T follicular helper cell (primary cell): Measurements from ENCODE around the gene CCDC40.

ENCODE experiments used
- DNase-seq: peaks from one replicate; pipeline ENCODE4 v3.0.0-alpha.2; 2020; ENCODE audit warnings: low read depth

CCDC40 gene

DNA sequence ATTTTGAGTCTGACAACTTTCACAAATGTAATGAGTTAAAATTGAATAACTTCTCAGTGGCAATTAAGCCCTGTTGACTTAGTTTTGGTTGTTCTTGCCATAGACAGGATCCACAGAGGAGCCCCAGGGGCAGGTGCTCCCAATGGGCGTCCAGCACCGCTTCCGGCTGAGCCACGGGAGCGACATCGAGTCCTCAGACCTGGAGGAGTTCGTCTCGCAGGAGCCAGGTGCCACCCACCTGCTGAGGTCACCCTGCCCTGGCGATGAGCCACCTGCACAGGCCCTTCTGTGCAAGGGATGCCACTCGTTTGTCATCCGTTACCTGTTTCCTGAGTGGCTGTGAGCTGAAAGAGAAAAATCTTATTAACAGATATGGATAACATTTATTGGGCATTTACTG is 10.7 kb downstream of the CCDC40 start:
- DNase-seq: no peak

DNA sequence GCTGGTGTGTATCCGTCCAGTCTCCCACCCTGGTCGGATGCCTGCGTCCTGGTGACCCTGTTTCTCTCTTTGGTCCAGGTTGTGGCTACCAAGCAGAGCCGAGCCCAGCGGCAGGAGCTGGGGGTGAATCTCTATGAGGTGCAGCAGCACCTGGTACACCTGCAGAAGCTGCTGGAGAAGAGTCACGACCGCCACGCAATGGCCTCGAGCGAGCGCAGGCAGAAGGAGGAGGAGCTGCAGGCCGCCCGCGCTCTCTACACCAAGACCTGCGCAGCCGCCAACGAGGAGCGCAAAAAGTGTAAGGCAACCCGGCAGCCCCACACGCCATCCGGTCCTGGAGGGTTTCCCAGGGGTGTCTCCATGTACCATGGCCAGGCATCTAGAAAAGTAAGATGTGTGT is 13.5 kb downstream of the CCDC40 start:
- DNase-seq: no peak

DNA sequence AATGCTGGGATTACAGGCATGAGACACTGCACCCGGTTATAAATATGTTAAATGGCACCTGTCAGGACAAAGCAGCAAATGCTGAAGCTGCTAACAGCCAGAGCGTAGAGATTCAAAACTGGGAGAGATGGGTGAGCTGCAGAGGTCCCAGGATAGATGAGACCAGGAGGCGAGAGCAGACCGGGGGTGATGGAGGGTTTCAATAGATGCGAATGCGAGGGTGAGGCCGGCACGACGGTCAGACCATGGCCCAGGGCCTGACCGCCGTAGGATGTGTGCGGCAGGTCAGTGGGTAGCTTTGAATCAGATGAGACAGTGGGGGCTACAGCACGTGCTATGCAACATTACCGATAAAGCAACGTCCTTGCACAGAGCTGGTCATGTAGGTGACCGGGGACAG is 14.3 kb downstream of the CCDC40 start:
- DNase-seq: no peak

DNA sequence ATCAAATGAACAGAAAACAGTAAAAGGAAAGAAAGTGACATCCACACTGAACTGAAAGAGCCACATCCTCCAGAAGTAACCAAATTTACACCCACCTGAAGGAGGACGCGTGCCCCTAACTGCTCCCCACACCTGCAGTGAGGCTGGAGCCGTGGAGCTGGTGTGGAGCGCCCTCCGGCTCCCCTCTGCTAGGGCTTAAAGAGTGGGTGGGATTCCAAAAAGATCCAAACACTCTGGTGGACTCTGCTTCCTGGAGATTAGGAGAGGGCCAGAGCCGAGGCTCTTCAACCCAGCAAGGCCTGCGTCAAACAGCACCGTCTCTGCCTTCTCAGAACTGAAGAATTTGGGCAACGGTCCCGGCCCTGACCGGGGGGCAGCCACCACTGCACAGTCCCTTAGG is 15.2 kb downstream of the CCDC40 start:
- DNase-seq: no peak

DNA sequence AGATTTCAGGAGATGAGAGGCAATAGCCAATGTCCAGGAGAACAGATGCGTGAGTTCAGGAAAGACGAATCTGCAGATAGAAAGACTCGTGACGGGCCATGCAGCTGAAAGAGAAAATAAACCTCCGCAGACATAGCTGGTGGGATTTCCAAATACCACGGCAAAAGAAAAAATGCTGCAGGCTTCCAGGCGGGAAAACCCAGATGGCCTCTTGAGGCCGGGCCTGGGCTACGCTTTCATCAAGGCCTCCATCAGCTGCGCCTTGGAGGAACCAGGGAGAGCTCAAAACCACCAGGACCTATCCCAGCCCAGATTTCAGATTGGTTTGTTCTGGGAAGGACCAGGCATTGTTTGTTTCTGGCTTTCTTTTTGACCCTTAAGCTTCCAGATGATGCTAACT is 16.7 kb downstream of the CCDC40 start:
- DNase-seq: no peak

DNA sequence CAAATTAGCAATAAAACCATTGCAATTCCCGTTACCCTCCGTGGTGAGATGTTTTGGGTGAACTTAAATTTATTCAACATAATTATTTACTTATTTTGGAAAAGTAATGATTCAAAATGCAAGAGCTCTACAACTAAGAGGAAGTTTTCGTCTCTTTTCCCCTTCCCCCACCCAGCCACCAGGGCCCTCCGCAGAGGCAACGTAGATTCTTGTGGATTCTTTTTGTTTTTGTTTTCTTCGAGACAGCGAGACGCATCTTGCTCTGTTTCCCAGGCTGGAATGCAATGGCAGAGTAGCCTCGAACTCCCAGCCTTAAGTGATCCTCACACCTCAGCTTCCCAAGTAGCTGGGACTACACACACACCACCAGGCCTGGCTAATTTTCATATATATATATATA is 19.2 kb downstream of the CCDC40 start:
- no peak for DNase-seq

DNA sequence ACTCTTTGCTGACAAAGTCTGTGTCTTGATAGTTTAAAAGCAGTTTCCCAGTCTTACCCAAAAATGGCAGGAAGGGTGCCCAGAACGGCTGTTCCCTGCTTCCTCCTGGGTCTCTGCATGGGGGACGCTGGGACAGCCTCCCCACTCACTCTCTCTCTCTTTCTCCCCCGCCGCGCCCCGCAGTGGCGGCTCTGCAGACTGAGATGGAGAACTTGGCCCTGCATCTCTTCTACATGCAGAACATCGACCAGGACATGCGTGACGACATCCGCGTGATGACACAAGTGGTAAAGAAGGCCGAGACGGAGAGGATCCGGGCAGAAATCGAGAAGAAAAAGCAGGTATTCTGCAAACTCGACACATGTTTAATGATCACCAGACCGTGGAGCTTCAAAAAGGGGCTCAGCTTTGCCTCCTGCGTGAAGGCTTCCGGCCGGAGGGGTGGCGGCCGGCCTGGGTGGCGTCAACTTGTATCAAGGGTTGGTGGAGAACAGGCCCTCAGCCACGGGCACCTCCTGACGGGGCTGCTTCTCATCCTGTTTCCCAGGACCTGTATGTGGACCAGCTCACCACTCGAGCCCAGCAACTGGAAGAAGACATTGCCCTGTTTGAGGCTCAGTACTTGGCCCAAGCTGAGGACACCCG is 22.0 kb downstream of the CCDC40 start:
- DNase-seq: no peak

DNA sequence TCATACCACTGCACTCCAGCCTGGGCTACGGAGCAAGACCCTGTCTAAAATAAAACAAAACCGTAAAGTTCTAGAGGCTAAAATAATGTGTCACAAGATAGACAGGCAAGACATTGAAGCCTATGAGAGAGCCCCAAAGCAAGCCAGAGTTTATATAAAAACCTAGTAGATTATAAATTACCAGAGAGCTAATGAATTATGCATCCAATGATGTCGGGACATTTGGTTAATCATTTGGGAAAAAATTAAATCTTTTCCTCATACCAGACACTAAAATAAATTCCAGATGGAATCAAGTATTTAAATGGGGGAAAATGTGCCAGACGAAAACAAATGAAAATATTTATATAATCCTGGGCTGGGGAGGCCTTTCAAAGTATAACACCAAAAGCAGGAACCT is 24.2 kb downstream of the CCDC40 start:
- DNase-seq: no peak

DNA sequence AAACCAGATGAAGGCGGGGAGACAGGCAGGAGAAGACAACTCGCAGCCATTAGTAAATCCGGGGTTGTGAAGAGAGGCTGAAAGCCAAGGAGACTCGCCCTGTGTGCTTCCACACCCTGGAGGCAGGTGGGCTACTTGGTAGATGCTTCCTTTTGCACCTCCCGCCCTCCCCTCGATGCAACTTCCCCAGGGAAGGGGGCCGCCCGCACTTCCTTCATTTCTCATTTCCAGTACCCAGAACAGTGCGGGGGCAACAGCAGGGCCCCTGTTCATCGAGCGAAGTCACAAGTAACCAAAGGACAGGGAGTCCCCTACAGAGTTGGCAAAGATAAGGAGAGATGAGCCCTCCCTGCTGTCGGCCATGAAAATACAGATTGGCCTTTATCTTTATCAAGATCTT is 25.0 kb downstream of the CCDC40 start:
- no peak for DNase-seq

DNA sequence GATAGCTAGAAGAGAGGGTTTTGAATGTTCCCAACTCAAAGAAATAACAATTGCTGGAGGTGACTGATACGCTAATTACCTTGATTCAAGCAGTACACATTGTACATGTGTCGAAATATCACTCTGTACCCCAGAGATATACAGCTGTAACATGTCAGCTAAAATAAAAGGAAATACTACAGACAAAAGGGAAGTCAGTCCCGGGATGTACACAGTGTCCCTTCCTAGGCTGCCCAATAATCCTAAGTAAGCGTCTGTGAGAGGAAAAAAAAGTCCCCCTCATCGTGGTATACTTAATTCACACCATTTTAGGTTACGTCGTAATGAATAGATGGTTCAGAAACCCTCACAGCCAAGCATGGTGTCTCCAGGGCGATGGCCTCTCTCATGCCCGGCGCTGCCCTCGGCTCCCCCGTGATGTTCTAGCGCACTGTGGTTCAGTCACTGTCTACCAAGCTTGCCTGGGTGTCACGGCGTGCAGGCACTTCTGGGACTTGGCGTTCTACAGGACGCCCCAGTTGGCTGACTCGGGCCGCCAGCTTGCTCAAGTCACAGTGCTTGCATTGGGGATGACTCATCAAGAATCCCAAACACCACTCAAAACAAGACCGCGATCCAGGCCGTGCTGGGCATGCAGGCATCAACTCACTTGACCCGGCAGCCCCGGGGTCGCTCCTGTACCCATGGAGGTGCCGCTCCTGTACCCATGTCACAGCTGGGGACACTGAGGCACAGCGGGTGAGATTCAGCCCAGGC is 27.6 kb downstream of the CCDC40 start:
- no peak for DNase-seq

DNA sequence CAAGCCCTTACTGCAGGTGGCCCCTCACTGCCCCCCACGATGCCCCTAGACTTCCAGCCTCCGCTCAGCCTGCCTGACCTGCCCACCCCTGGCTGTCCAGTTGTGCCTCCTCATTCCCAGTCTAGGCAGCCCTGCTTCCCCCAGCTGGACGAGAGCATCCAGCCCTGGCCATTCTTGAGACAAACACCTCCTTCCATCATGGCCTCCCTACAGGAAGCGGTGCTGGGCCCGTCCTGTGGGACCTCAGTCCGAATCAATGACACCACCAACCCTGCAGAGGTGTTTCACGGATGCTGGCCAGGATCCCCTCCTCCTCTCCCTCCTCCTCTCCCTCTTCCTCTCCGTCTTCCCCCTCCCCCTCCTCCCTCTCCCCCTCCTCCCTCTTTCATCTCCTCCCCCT is 28.3 kb downstream of the CCDC40 start:
- DNase-seq: no peak

DNA sequence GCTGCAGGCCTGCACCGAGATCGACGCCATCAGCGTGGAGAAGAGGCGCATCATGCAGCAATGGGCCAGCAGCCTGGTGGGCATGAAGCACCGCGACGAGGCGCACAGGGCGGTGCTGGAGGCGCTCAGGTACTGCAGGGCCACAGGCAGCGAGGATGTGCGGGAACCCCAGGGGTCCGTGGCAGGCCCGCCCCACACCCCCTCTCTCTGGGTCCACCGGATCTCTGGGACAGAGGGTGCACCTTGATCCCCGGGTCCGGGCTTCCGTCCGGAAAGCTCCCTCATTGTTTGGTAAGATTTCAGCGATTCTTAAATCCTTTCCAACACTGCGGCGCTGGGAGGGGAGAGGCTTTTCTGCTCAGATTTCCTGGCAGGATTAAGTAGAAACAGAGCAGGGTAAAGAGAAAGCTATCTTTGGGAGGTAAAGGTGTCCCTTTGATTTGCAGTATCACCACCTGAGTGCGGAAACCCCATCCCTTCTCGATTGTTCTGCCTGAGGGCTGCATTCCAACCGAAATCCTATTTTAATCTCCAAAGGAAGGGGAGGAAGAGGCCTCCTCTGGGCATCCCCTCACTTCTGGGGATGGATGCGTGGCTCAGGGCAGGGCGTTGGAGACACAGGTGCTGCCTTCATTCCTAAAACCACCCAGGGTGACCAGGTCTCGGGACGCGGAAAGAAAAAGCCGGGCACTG is 29.2 kb downstream of the CCDC40 start:
- no peak for DNase-seq

DNA sequence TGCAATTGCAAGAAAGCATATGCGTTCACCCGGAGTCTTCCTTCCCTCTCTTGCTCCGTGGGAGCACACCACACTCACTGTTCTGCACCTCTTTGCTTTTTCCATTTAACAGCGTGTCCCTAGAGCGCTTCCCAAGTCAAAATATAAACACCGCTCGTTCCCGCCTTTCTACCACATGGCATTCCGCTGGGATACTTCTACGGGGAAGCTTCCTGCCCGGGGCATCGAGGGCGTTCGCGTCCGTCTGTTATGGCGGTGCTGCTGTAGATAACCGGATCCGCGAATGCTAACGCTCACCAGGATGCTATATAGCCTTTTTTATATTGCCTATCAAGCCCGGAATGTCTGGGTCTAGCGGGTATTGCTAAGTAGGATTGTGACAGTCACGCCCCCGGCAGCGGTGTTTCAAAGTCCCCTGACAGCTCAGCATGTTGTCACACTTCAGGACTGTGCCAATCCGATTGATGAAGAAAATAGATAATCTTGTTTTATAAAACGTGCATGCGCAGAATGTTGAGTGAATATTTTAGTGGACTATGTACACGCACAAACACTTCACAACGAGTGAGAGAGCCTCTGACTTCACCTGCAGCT is 31.0 kb downstream of the CCDC40 start:
- no peak for DNase-seq

DNA sequence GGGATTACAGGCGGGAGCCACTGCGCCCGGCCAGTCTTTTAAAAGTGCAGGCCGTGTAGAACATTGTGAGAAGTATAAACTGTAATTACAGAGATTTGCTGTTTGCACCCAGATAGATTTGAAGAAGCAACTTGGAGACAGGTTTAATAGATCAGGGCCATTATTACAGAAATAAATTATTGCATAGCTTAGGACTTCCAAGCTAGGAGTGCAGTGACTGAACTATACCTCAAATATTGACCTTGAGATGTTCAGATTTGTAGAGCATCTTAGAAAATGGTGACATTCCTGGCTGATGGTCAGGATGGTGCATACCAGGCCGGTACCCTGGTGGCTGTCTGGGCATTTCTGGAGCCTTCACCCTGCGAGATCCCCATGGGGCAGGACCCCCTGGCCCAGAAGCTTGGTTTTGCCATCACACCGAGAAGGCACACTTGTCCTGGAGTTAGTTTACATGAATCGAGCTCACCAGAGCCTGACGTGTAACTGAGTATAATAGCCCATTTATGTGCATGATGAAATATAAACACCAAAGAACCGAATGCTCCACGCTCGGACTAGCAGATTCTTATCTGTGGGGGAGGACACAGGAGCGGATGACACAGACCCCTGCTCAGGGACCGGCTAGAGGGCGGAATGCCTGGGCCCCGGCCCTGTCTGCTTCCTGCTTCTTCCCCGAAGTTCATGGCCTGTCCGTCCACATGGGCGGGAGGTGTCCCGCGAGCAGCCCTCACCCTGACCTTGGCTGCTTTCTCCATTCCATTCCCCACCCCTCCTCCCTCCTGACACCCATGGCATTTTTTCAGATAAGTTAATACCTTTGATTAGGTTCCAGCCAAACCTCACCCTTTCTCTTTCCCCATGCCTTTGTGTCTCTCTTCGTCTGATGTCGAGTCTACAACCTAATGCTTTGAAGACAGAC is 32.1 kb downstream of the CCDC40 start:
- DNase-seq: no peak

DNA sequence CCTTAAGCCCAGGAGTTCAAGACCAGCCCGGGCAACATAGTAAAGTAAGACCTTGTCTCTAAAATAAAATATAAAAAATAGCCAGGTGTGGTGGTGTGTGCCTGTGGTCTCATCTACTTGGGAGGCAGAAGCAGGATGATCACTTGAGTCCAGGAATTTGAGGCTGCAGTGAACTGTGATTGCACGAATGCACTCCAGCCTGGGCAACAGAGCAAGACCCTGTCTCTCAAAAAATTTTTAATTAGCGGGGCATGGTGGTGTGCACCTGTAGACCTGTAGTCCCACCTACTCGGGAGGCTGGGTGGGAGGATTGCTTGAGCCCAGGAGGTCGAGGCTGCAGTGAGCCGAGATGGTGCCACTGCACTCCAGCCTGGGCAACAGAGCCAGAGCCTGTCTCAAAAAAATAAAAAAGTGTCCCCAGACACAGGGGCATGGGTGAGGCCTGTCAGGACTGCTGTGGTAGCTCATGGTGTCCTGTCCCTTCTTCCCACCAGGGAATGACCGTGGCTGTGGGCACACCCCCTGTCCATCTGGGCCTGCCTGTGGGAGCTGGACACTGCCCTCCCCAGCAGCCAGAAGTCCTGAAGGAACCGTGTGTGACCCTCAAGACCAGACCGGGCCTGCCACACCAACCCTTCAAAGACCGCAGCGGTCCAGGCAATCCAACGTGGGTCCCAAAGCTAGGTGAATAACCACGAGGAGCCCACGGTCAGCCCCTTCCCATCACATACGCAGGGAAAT is 34.1 kb downstream of the CCDC40 start:
- no peak for DNase-seq

DNA sequence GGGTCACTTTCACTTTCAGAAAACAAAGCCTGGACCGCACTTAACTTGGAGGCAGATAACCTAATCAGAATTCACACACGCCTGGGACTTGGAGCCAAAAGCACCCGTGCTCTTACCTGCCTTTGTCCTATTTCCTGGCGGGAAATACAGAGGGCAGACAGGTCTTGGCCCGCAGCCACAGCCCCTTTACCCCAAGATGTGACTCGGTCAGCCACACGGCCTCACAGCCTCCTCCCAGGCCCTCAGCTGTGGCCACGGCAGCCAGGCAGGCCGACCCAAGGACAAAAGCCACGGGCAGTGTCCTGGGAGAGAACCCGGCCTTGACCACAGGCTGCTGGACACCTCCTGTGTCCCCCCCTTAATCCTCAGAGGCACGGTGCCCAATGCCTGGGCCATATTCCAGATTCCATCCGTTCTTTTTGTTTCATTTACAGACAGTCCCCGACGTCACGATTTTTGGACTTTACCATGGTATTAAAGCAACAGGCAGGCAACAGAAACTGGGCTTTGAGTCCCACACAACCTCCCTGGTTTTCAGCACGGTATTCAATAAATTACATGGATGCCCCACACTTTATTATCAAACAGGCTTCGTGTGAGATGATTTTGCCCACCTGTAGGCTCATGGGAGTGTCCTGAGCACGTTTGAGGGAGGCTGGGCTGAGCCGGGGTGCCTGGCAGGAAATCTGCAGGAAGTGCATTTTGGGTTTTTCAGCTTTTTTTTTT is 34.8 kb downstream of the CCDC40 start:
- no peak for DNase-seq

DNA sequence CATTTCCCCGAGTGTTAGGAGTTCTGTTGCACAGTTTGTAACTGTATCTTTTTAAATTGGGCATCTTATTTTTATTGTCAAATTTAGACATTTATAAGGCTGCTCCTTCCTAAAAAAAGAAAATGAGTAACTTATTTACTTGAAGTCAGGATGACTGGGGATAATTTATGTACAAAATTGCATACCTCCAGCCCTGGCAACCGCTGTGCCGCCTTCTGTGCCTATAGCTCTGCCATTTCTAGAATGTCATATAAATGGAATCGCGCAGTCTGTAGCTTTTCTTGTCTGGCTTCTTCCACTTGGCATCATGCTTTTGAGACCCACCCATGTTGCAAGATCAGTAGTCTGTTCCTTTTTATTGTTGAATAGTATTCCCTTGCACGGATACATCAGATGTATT is 36.0 kb downstream of the CCDC40 start:
- DNase-seq: no peak

DNA sequence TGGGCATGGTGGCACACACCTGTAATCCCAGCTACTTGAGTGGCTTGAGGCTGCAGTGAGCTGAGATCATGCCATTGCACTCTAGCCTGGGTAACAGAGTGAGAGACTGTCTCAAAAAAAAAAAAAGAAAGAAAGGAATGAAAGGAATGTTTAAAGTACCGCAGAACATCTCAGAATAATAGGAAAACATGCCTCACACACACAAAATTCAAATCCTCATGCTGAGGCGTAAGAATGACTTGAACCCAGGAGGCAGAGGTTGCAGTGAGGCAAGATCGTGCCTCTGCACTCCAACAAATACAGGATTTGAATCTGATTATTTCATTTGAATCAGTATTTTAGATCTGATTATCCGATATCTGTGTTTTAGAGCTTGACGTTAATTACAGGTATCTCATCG is 43.6 kb downstream of the CCDC40 start:
- DNase-seq: no peak

DNA sequence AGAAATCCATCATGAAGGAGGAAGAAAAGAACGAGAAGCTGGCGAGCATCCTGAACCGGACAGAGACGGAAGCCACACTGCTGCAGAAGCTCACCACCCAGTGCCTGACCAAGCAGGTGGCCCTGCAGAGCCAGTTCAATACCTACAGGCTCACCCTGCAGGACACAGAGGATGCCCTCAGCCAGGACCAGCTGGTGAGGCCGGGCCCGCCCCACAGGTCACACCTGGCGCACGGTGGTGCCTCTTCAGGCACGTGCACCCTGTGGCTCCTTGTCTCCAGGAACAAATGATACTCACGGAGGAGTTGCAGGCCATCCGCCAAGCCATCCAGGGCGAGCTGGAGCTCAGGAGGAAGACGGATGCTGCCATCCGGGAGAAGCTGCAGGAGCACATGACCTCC is 45.2 kb downstream of the CCDC40 start:
- no peak for DNase-seq

DNA sequence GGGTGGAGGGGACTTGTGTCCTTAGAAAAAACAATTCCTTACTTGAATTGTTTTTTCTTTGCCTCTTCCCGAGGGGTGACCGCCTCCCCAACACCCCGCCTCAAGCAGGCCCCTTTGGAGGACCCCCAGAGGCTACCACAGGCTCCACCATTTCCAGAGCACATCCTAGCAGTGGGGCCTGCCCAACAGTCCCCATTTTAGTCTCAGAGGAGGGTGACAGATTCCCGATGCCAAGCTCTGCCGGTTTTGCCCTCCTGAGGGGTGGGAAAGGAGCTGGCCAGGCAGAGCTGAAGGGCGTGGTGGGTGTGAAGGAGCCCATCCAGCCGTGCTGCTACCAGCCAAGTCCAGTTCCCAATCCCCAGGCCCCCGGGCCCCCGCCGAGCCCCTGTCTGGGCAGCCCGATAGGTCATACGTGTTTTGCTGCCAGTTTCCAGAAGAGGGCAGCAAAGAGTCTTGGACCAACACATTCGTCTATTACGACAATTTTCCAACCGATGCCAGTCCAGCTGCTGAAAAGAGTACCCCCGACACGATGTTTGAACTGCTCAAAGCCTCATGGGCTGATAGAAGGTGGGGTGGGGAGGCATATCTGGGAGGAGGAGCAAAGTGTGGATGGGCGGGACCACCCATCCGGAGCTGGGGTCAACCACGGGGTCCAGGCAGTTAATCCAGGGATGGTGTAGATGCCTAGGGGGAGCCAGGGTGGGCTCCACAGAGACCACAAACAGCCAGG is 46.1 kb downstream of the CCDC40 start:
- peak; percentile 35 for DNase-seq
